ENCODE results near the gene LHFPL3. TPM values are rescaled to one million over a fixed set of nuclear protein-coding genes. Genes with fewer than 3 reads are reported as not detected.

LHFPL3 gene
- total RNA-seq, 6 experiments from 2014 or later, result not detected

DNA sequence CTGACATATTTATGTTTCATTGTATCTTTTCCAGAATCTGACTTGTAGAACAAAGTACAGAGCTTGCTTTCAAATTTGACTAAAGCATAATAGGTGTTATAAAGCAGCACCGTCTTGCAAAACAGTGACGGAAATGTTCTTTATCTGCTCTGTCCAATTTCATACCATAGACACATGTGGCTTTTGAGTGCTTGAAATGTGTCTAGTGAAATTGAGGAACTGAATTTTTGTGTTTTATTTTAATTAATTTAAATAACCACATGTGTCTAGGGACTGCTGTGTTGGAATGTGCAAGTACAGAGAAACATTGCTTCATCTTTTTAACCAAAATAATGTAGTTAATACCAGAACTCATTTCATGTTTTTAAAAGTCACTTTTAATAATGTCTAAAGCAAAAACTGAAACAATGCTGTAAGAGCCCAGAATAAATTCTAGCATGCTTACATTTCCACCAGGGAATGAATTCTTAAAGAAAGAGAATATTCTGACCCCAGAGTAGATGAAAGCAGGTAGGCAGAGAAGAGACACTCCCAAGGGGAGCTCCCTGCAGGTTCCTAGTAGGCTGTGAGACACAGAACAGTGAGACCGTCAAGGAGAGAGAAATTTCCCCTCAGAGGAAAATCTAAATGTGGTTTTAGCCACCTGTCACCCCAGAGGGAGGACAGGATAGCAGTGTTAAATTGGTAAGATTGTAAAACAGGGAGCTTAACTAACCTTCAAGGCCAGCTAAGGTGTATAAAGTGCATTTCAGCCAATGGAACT lies 510.3 kb downstream of the LHFPL3 start:
- Histone ChIP-seq H3K9me3 (no peaks in the 10 kb centered on the region), H3K4me3 (no peak overlapping the region), H3K27ac (no peak overlapping the region), H3K4me1 (no peaks in the 10 kb centered on the region), H3K27me3 (no peaks in the 10 kb centered on the region), H3K36me3 (no peaks in the 10 kb centered on the region)
- ATAC-seq, result no peak
- TF ChIP-seq CTCF (IDR thresholded peaks at IDR 0.05) (no peak), POLR2A (IDR thresholded peaks at IDR 0.05) (no peak)
- no peak for DNase-seq
- intact Hi-C loops (cut with DNase I), result no loop called here
- WGBS (ENCODE audit: insufficient coverage, low coverage, low lambda C conversion rate, missing lambda C conversion rate), result 35% methylated on average over 3 of the region's 3 CpGs

DNA sequence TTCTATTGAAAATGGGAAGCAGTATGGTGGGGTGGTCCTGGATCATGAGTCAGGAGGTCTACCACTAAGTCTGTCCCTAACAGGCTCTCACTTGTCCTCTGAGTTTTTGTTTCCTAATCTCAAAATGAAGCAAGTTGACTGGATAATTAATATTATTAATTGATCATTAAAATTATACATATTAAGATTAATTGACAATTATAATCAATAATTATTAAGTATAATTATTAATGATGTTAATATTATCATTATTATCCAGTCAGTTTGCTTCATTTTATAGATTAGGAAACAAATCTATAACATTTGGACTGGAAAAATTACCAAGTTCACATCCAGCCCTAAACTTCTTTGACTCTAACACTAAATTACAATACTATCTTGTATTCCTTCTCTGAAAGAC lies 511.4 kb downstream of the LHFPL3 start:
- DNase-seq (no peak), ATAC-seq (no peak)
- Histone ChIP-seq H3K27me3 (no peaks in the 10 kb centered on the region), H3K36me3 (no peaks in the 10 kb centered on the region), H3K9me3 (no peaks in the 10 kb centered on the region), H3K4me1 (no peaks in the 10 kb centered on the region), H3K27ac (no peak overlapping the region), H3K4me3 (no peak overlapping the region)
- no peak for TF ChIP-seq POLR2A (IDR thresholded peaks at IDR 0.05)
- TF ChIP-seq CTCF (IDR thresholded peaks at IDR 0.05), result no peak
- intact Hi-C loops (cut with DNase I), result no loop called here

DNA sequence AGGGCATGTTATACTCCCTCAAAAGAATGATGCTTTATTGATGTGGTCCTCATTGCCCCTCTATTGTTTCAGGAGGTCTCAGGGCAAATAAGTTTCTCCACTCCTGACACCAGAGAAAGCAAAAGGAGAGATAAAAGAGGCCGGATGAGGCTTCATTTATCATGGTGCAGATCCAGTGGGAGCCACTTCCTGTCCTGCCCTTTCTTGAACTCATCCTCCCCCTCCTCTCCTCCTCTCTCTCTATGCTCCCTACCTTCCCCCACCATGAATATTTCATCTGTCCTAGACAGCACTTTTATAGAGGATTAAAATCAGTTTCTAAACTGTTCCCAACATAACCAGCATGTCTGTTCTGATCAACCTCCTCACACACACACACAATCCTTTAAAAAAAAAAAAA lies 513.4 kb downstream of the LHFPL3 start:
- Histone ChIP-seq H3K9me3 (peaks cover 0 to 2% (median 0%) of the 10 kb centered on the region in 4 donors), H3K36me3 (no peaks in the 10 kb centered on the region), H3K4me3 (no peak overlapping the region), H3K27me3 (no peaks in the 10 kb centered on the region), H3K27ac (no peak overlapping the region), H3K4me1 (no peaks in the 10 kb centered on the region)
- intact Hi-C loops (cut with DNase I), result no loop called here
- TF ChIP-seq CTCF (IDR thresholded peaks at IDR 0.05) (no peak), POLR2A (IDR thresholded peaks at IDR 0.05) (no peak)
- ATAC-seq (no peak), DNase-seq (no peak)
- WGBS (ENCODE audit: insufficient coverage, low coverage, low lambda C conversion rate, missing lambda C conversion rate), result 9% methylated on average over 1 of the region's 1 CpG

- intact Hi-C loops (cut with DNase I), result no loop called here
- Histone ChIP-seq H3K9me3 (peaks cover 0 to 2% (median 0%) of the 10 kb centered on the region in 4 donors), H3K36me3 (no peaks in the 10 kb centered on the region), H3K27ac (no peak overlapping the region), H3K4me1 (no peaks in the 10 kb centered on the region), H3K4me3 (no peak overlapping the region), H3K27me3 (no peaks in the 10 kb centered on the region)
- ATAC-seq (no peak), DNase-seq (no peak)
- no peak for TF ChIP-seq CTCF (IDR thresholded peaks at IDR 0.05)
- no peak for TF ChIP-seq POLR2A (IDR thresholded peaks at IDR 0.05)
- 78% methylated on average over 1 of the region's 5 CpGs for WGBS (ENCODE audit: insufficient coverage, low coverage, low lambda C conversion rate, missing lambda C conversion rate)
Measured at GRCh38 chr7:104843198-104843597, 514.8 kb downstream of the LHFPL3 start.

Measured in right lobe of liver (tissue), 6 donors.